T-helper 1 cell treated with Interleukin-12 subunit alpha and Interleukin-12 subunit beta and Interleukin-4 antibody, amounts not matched to agents 30 ng/mL and 1 ng/mL, for 36 hours (primary cell): ENCODE results near the gene DOCK10. TPM values are rescaled to one million over a fixed set of nuclear protein-coding genes. Genes with fewer than 3 reads are reported as not detected.

Experiments used
- intact Hi-C: fragments of 100-400 bp; cut with micrococcal nuclease; formaldehyde crosslinking; loops from one replicate; pipeline ENCODE4 v1.15.1; 2024
- total RNA-seq: library from RNA; stranded (reverse); gene quantifications from 2 replicates; pipeline ENCODE4 v1.2.3, GENCODE V29; 2022

DOCK10 gene
- total RNA-seq, 1 donor from 2014 or later = 301 TPM

DNA sequence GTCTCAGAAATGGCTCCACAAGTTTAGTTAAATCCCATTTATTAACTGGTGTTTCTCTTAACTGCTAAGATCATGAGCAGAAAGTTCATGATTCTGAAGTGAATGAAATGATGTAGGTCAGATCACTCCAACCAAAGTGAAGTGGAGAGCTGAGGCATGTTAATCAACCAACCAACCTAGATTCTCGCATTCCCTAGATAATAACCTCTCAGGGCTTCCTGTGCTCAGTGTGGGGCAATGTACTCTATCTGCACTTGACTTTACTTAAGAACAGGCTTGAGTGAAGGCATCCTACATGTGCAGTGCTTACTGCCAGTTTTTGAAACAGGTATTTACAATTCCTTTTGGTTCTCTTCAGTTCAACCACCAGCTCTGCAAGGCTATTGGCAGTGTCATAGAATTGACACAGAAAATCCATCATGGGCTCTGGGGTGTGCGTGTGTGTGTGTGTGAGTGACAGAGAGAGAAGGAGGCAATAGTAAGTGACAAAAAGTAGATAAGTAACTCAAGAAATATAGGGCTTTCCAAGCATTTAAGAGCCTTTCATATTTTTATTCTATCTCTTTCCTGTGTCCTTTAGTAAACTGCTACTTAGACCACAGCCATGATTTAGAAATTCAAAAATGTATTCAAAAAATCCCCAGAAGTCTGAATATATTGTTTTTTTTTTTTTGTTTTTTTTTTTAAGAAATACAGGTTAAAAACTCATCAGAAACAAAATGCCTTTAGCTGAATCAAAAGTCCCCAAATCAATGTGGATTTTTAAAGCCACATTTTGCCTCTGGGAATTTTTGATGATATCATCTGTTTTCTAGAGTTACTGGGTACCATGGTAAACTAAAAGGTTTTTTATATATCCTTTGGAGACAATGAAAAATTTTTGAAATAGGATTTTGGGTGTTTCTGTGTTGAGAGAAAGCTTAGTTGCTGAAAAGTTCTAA is 28.6 kb downstream of the DOCK10 start:
- intact Hi-C loops = no loop called here

DNA sequence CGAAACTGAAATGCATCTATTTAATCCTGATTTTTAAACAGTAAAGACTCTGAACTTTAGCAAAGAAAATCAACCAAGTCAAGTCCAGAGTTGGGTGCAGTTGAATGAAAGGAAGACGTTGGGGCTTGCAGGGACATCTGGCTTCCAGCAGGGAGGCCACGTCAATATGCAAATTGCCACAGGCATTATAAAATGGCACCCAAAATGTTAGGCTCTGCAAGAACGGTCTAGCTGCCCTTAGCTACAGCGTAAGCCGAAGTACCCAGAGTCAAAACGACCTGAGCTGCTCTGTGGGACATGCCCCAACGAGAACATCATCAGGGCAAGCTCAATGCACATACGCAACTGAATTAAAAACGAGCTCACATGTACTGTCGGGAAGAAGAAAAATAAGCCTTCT is 30.7 kb downstream of the DOCK10 start:
- intact Hi-C loops = loop anchor here (1.0 kb wide), 1 partner anchor 30 kb away; no protein-coding TSS in a partner anchor

- intact Hi-C loops = loop anchor here (1.0 kb wide), 1 partner anchor 30 kb away; no protein-coding TSS in a partner anchor
Measured at GRCh38 chr2:225010804-225011203, 31.5 kb downstream of the DOCK10 start.

- intact Hi-C loops = no loop called here
Measured at GRCh38 chr2:225009768-225010167, 32.5 kb downstream of the DOCK10 start.

DNA sequence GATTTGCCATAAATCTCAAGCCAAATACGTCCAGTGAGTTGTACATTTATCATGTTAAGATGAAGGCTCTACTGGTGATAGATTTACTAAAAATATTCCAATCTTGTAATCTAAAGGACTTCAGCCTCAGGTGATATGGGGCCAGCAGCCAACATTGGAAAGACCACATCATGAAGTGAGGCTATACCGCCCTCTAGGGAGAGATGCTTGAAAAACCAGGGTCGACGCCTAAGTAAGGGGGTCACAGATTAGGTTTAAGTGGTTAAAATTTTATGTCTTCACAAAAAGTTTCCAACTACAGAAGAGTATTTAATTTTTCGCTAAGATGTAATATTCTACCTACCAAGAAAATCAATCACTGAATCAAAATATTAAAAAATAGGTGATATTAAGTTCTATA is 33.3 kb downstream of the DOCK10 start:
- intact Hi-C loops = no loop called here

DNA sequence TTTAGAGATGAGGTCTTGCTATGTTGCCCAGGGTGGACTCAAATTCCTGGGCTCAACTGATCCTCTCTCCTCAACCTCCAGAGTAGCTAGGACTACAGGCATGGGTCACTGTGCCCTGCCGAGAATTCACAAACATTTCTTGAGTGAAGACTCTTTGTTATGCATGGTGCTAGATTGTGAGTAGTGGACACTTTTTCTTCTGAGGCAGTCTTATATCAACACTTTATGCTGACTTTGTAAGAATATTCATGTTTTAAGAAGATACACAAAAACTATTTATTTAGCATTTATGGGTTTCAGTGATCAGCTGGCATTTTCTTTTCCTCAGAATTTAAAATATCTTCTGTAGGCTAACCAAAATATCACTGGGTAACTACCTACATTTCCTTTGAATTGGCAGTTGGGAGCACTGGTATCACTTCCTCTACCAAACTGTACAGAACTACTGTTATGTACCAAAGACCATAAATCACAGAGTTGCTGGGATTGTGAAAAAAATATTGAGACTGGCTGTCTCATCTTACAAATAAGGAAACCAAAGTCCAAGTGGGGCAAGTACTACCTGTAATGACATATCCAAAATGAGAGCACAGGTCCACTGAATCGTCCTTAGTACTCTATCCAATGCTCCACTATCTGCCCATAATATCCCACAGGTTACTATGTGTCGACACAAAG is 34.0 kb downstream of the DOCK10 start:
- intact Hi-C loops = no loop called here

GRCh38 chr2:225006730-225007129 is 35.5 kb downstream of the DOCK10 start:
- intact Hi-C loops = no loop called here

GRCh38 chr2:225004597-225004996 is 37.7 kb downstream of the DOCK10 start:
- intact Hi-C loops = no loop called here

- intact Hi-C loops = loop anchor here (1.0 to 2.0 kb wide), 10 partner anchors 16 to 658 kb away; no protein-coding TSS in a partner anchor
Measured at GRCh38 chr2:225002656-225003045, 39.6 kb downstream of the DOCK10 start.

- intact Hi-C loops = loop anchor here (1.0 to 2.0 kb wide), 10 partner anchors 16 to 659 kb away; no protein-coding TSS in a partner anchor
Measured at GRCh38 chr2:225002039-225002655, 40.1 kb downstream of the DOCK10 start.

- intact Hi-C loops = no loop called here
Measured at GRCh38 chr2:224999754-225000153, 42.5 kb downstream of the DOCK10 start.

- intact Hi-C loops = no loop called here
Measured at GRCh38 chr2:224999321-224999720, 42.9 kb downstream of the DOCK10 start.

GRCh38 chr2:224997802-224998201 is 44.5 kb downstream of the DOCK10 start:
- intact Hi-C loops = no loop called here

- intact Hi-C loops = no loop called here
Measured at GRCh38 chr2:224995419-224995818, 46.8 kb downstream of the DOCK10 start.

GRCh38 chr2:224994242-224994823 is 47.9 kb downstream of the DOCK10 start:
- intact Hi-C loops = no loop called here

DNA sequence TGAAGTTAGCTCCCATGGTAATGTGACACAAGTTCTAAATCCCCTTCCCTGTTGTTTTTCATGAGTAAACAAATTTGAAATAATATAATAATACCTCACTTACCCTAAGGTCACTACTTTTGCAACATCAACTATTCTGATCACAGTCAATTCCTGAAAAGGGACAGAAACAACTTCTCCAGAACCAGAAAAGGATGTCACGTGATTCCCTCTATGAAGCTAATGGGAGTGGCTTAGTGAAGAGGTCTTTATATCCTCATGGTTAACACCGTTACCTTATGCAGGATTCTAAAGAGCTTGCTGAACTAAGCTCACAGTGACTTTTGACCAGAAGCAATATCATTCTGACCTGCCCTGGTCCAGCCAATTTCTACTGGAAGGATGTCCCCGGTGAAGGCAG is 51.6 kb downstream of the DOCK10 start:
- intact Hi-C loops = no loop called here

DNA sequence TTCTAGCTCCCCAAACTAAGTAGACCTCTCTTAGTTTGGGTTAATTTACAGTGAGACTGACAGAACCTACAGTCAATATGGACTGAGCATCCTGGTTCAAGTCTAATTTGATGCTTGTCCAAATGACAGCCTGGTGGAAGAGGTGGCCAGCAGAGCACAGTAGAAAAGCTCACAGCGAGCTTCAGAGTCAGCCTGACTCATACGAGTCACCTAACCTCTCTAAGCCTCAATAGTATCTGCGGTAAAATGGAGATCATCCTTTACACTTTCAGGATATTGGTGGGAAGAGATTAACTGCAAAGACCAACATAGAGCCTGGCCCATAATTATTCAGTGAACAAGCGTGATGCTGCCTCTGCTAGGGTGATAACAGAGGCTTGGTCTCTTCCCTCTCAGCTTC is 54.5 kb downstream of the DOCK10 start:
- intact Hi-C loops = loop anchor here (2.0 kb wide), 1 partner anchor 65 kb away; no protein-coding TSS in a partner anchor

GRCh38 chr2:224986477-224986876 is 55.8 kb downstream of the DOCK10 start:
- intact Hi-C loops = loop anchor here (1.0 to 2.0 kb wide), 3 partner anchors 16 to 66 kb away; no protein-coding TSS in a partner anchor

GRCh38 chr2:224984637-224985036 is 57.6 kb downstream of the DOCK10 start:
- intact Hi-C loops = loop anchor here (1.0 kb wide), 1 partner anchor 57 kb away; no protein-coding TSS in a partner anchor

DNA sequence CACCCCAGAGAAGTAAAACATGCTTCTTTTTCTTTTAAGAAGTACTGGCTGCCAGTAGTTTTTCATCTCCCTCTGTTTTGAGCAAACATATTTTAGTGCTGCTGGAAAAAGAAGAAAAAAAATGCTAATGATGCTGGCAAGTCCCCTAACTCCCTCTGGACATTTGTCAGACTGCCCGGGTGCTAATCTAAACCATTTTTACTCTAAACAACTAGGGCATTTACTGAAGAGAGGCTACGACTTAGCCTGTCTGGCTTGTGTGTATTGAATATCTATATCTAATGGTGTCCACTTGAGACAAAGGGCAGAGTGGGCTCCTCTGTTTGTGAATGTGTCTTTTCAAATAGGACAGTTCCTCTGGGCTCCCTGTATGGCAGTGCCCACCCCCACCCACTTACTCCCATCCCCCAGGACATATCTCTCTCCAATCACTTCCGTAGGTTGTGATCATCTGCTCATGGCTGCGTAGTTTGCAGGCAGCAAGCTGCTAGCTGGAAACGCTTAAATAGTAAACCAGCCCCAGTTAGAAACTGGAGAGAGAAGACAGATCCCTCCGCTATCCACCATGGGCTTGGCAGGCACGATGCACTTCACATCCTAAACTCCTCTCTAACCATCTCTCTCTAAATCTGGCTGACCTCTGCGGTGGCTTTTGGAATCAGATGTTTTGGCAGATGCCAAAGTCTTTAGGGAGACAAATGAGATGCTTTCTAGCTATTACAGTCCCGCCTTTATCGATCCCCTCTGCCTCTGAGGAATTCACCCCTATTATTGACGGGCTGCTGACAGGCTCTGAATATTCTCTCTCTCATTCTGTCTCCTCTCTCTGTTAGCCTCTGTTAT is 58.3 kb downstream of the DOCK10 start:
- intact Hi-C loops = loop anchor here (1.0 to 2.0 kb wide), 3 partner anchors 15 to 57 kb away; no protein-coding TSS in a partner anchor
